Muscle of leg (tissue), 11 donors: ENCODE data around the gene WWC2. TPM values are rescaled to one million over a fixed set of nuclear protein-coding genes. Genes with fewer than 3 reads are reported as not detected.
"Not testable (repeated sequence)": the region's sequence is repeated elsewhere in the genome, so short reads cannot be mapped to it uniquely, and the experiment has no call there.

Source experiments
- DNase-seq: peaks from one replicate; pipeline ENCODE4 v3.0.0; 2013
- H3K27ac ChIP-seq: one replicate; pipeline ENCODE4 v1.5.1; 2013; ENCODE audit warnings: mild to moderate bottlenecking, low read length, control low read depth
- H3K27me3 ChIP-seq: one replicate; pipeline ENCODE4 v1.6.1; 2013; ENCODE audit warnings: low read length; ENCODE audit not compliant: control insufficient read depth, insufficient read depth
- H3K36me3 ChIP-seq: one replicate; pipeline ENCODE4 v1.6.1; 2013; ENCODE audit warnings: low read length; ENCODE audit not compliant: control insufficient read depth, insufficient read depth
- H3K4me1 ChIP-seq: one replicate; pipeline ENCODE4 v1.6.1; 2013; ENCODE audit warnings: low read length; ENCODE audit not compliant: control insufficient read depth, insufficient read depth
- H3K4me3 ChIP-seq: one replicate; pipeline ENCODE4 v1.5.1; 2013; ENCODE audit warnings: low read length, control low read depth
- H3K9me3 ChIP-seq: replicated peaks from 2 replicates; pipeline ENCODE4 v1.6.1; 2013; ENCODE audit warnings: low read depth, low read length; ENCODE audit not compliant: control insufficient read depth
- WGBS: methylation state at CpG from one replicate; pipeline ENCODE4 v1.1.5; 2013; ENCODE audit warnings: missing lambda C conversion rate; ENCODE audit not compliant: insufficient coverage; 5-methylcytosine and 5-hydroxymethylcytosine counted together
- polyA plus RNA-seq, 8 donors: library from polyadenylated mRNA; unstranded; fragments of 120-200 nt; gene quantifications; one replicate each; pipeline versions ENCODE4 v1.2.1 to v1.2.3, GENCODE V29; 2013; ENCODE audit warnings: inconsistent platforms in 1 of 8, low replicate concordance in 1 of 8; ENCODE audit not compliant: insufficient read length in 8 of 8, insufficient read depth in 1 of 8
- total RNA-seq: library from RNA; stranded (reverse); fragments of 120-200 nt; gene quantifications from one replicate; pipeline ENCODE4 v1.2.4, GENCODE V29; 2013

The WWC2 gene
- total and polyA plus RNA-seq, 9 donors = 12.9 to 25.4 (median 18.9) TPM

DNA sequence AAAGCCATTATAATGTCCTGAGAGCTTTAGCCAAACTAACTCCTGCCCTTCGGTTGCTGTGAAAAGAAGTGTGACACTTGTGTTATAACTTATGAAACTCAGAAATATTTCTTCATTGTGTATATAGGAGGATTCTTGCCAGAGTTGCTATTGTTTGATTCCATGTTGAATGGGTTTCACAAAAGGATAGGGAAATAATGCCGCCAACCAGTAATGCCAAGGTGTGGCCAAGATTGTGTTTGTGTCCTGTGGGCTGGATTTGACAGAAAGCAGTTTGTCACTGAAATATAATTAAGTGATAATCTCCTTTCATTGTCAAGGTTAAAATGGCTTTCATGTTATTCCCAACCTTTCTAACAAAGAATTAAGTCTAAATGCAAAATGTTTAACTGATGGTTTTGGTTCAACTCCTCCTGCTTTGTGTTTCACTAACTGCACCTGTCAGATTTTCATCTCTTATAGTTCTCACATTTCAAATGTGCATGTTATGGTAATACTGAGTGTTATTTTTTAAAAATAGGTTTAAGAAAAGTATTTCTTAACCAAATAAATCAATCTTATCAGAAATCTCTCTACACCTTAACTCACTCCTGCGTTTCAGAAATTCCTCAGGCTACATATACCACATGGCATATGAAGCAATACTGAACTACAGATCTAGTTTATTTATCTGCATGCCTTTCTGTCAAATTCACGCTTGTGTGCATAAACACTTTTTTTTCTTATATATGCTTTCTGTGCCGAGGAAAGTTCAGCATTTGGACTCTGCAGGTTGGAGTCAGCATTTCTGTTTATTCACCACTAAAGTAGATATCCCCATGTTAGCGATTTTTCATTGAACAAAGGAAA is 221.4 kb downstream of the WWC2 start, which contains the start of gene CLDN22:
TSS of gene CLDN22 (minus strand) at position 66 of the 849 bp plus-strand sequence. CDS start at position 8, 58 bp downstream.
- no CpG with 5 or more reads among the region's 6 CpGs for WGBS
- DNase-seq = no peak
- no peaks in the 10 kb centered on the region for H3K9me3 ChIP-seq
- H3K27me3 ChIP-seq = no peaks in the 10 kb centered on the region
- H3K4me3 ChIP-seq = no peak within 1 kb of the TSS
- no peaks in the 10 kb centered on the region for H3K4me1 ChIP-seq
- H3K27ac ChIP-seq = no peak within 1 kb of the TSS
- peaks cover 9% of the 10 kb centered on the region for H3K36me3 ChIP-seq

DNA sequence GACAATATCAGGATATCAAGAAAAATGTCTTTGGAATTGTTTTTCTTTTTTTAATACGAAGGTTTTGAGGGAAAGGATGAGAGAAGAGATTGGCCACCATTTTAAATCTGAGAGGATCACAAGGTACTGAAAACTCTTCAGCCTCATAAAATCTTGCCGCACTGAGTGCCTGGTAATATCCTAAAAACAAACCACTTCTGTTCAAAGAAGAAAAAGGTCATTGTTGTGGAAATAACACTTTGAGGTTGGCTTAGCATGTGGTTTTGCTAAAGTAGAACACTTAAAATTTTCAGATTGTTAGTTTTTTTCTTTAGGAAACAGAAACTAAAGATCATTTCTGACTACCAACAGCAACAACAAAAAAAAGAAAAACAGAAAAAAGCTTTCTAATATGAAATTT is 222.0 kb downstream of the WWC2 start:
- Histone ChIP-seq H3K27ac (no peak overlapping the region), H3K27me3 (no peaks in the 10 kb centered on the region), H3K9me3 (no peaks in the 10 kb centered on the region), H3K36me3 (peaks cover 7% of the 10 kb centered on the region), H3K4me1 (no peaks in the 10 kb centered on the region), H3K4me3 (no peak overlapping the region)
- DNase-seq = no peak
- no CpG with 5 or more reads among the region's 2 CpGs for WGBS

DNA sequence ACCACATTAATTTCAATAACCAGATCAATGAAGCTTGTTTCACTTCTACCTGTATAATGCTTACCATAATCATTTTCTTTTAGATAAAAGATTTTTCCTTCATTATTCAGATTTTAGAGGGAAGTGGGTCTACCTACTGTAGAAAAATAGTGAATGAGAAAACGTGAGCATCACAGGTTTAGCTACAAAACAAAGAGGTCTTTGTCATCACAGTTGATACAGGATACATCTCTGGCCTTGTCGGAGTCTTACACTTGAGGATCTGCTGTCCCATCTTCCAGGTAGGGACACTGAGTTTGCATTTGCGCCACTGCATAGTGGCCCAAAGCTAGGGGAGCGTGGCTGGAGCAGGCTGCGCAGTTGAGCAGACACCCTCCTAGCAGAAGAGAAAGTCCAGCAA is 222.5 kb downstream of the WWC2 start:
- Histone ChIP-seq H3K4me3 (no peak overlapping the region), H3K4me1 (no peaks in the 10 kb centered on the region), H3K36me3 (peaks cover 3% of the 10 kb centered on the region), H3K9me3 (no peaks in the 10 kb centered on the region), H3K27ac (no peak overlapping the region), H3K27me3 (no peaks in the 10 kb centered on the region)
- WGBS = 100% methylated on average over 3 of the region's 5 CpGs
- DNase-seq = no peak

DNA sequence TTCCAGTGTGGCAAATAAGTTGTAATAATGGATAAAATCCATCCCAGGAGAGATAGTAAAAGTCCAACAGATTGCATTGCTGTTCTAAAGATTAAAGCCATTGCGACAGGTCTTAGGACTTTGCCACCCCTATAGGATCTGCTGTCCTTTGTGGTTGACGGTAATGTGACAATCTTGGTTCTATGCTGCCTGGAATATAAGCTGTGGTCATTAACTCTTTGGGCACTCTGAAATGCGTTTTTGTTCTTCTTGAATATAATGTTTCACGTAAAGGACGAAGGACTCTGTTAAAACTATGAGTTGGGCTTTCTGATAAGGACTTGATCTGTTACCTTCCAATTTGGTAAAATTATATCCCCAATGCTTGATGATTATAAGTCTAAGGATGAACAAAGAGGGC is 223.3 kb downstream of the WWC2 start, which contains the start of gene CLDN24:
TSS of gene CLDN24 (minus strand) at position 101 of the 400 bp plus-strand sequence. CDS start at position 101, 0 bp downstream.
- no peaks in the 10 kb centered on the region for H3K4me1 ChIP-seq
- no peak within 1 kb of the TSS for H3K27ac ChIP-seq
- no peaks in the 10 kb centered on the region for H3K27me3 ChIP-seq
- DNase-seq = no peak
- WGBS = 100% methylated on average over 1 of the region's 5 CpGs
- no peak within 1 kb of the TSS for H3K4me3 ChIP-seq
- peaks cover 3% of the 10 kb centered on the region for H3K9me3 ChIP-seq
- H3K36me3 ChIP-seq = peaks cover 3% of the 10 kb centered on the region

DNA sequence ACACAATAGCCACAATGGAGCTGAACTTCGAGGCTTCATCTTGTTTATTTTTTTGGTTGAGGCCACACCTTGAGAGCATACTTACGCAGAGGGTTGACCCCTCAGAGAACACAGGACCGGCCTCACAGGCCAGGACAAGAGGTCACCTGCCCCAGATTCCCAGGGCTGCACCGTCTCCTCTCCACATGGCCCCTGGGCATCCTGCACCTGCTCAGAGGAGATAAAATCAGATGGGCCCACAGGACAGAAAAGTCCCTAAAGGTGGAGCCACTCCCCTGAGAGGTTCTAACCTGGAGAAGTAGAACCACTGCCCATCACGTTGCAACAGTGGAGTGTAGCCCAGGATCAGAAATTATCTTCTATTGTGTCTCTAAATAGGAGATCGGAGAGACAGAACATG is 224.2 kb downstream of the WWC2 start:
- DNase-seq = no peak
- Histone ChIP-seq H3K27ac (no peak overlapping the region), H3K4me3 (no peak overlapping the region), H3K27me3 (no peaks in the 10 kb centered on the region), H3K4me1 (no peaks in the 10 kb centered on the region), H3K36me3 (peaks cover 3% of the 10 kb centered on the region), H3K9me3 (peaks cover 3% of the 10 kb centered on the region)
- whole genome bisulfite sequencing = 92% methylated on average over 4 of the region's 6 CpGs

DNA sequence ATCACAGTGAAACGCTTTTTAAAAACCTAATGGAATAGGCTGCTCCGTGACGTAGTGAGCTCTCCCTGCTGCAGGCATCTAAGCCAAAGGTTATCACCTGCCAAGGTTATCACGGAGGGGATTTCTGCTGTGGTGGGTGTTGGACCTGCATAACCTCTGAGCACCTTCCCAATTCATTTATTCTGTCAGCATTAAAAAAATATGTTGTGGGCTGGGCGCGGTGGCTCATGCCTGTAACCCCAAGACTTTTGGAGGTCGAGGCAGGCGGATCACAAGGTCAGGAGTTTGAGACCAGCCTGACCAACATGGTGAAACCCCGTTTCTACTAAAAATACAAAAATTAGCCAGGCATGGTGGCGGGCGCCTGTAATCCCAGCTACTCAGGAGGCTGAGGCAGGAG is 225.0 kb downstream of the WWC2 start:
- not testable (repeated sequence) for H3K27me3 ChIP-seq, DNase-seq, H3K4me3 ChIP-seq, H3K9me3 ChIP-seq, H3K36me3 ChIP-seq, H3K4me1 ChIP-seq, H3K27ac ChIP-seq
- WGBS = 93% methylated on average over 7 of the region's 11 CpGs

DNA sequence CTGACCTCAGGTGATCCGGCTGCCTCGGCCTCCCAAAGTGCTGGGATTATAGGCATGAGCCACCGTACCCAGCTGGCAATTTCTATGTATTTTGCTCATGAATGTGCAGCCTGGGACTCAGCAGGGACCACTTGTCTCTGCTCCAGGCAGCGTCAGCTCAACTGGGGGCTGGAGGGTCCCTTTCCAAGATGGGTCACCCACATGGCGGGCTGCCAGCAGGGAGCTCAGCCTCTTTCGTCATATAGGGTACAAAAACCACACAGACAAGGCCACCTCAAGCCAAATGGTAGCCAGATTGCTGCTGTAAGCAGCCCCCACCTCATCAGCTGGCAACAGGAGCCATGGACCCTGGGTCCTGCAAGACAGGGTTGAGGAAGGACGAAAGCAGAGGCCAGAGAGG is 225.6 kb downstream of the WWC2 start:
- H3K36me3 ChIP-seq = peaks cover 3% of the 10 kb centered on the region
- H3K9me3 ChIP-seq = peaks cover 8% of the 10 kb centered on the region
- 83% methylated on average over 4 of the region's 7 CpGs for WGBS

DNA sequence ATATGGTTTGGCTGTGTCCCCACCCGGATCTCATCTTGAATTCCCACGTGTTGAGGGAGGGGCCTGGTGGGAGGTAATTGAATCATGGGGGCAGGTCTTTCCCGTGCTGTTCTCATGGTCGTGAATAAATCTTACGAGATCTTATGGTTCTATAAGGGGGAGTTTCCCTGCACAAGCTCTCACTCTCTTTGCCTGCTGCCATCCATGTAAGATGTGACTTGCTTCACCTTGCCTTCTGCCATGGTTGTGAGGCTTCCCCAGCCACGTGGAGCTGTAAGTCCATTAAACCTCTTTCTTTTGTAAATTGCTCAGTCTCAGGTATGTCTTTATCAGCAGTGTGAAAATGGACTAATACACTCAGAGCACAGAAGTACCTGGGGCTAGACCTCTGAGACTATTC is 227.3 kb downstream of the WWC2 start:
- DNase-seq, H3K4me1 ChIP-seq, H3K36me3 ChIP-seq, H3K27ac ChIP-seq, H3K9me3 ChIP-seq, H3K27me3 ChIP-seq, H3K4me3 ChIP-seq: not testable (repeated sequence)
- 100% methylated on average over 1 of the region's 6 CpGs for WGBS

More for the DNA sequence above, 225.6 kb downstream of the WWC2 start:
- H3K27me3 ChIP-seq = no peaks in the 10 kb centered on the region
- H3K4me1 ChIP-seq = no peaks in the 10 kb centered on the region
- no peak for DNase-seq
- H3K4me3 ChIP-seq = no peak overlapping the region
- no peak overlapping the region for H3K27ac ChIP-seq

DNA sequence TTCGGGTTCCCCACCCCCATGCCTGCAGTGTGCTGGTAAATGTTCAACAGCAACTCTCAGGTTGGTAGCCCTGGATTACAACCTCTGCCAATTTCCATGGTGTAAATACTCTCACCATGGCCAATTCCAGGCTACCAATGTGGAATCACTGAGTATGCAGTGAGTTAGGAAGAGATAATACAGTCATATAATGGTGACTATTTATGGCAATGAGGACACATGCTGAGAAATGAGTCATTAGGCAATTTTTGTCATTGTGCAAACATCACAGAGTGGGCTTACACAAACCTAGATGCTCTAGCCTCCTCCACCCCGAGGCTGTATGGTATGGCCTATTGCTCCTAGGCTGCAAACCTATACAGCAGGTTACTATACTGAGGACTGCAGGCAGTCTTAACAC is 227.8 kb downstream of the WWC2 start:
- WGBS = 29% methylated on average over 1 of the region's 2 CpGs
- Histone ChIP-seq H3K4me1 (no peaks in the 10 kb centered on the region), H3K9me3 (peaks cover 8% of the 10 kb centered on the region), H3K27me3 (no peaks in the 10 kb centered on the region), H3K4me3 (no peak overlapping the region), H3K36me3 (no peaks in the 10 kb centered on the region), H3K27ac (no peak overlapping the region)
- DNase-seq = no peak

DNA sequence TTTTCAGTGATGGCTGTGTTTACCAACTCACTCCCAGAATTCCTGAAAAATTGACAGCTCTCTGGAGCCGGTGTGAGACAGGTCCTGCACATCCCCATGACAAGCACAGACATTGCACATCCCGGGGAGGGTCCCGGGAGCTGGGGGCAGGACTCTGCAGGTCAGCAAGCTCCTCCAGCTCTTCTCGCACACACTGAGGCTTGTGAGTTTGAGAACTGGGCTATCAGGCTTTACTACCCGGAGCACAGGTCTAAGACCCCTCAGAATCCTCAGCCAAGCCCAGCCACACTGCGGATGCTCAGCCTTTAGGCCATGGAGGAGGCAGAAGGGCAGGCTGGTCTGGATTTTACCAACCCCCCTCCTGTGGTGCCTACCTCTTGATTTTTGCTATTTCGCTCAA is 228.8 kb downstream of the WWC2 start:
- no peak for DNase-seq
- no peaks in the 10 kb centered on the region for H3K27me3 ChIP-seq
- WGBS = 100% methylated on average over 1 of the region's 7 CpGs
- H3K4me3 ChIP-seq = no peak overlapping the region
- H3K27ac ChIP-seq = no peak overlapping the region
- no peaks in the 10 kb centered on the region for H3K4me1 ChIP-seq
- no peaks in the 10 kb centered on the region for H3K36me3 ChIP-seq
- H3K9me3 ChIP-seq = peaks cover 8% of the 10 kb centered on the region
